Stimulated activated CD4-positive, alpha-beta T cell treated with anti-CD3 and anti-CD28 coated beads, Interleukin-4, amount 100 ng/mL, for 48 hours (primary cell): Measurements from ENCODE around the gene EPHX1.

ENCODE experiments used
- DNase-seq, 2 donors: peaks; one replicate each; pipeline ENCODE4 v3.0.0-alpha.2; 2020; ENCODE audit warnings: low read depth in 2 of 2

EPHX1 gene

DNA sequence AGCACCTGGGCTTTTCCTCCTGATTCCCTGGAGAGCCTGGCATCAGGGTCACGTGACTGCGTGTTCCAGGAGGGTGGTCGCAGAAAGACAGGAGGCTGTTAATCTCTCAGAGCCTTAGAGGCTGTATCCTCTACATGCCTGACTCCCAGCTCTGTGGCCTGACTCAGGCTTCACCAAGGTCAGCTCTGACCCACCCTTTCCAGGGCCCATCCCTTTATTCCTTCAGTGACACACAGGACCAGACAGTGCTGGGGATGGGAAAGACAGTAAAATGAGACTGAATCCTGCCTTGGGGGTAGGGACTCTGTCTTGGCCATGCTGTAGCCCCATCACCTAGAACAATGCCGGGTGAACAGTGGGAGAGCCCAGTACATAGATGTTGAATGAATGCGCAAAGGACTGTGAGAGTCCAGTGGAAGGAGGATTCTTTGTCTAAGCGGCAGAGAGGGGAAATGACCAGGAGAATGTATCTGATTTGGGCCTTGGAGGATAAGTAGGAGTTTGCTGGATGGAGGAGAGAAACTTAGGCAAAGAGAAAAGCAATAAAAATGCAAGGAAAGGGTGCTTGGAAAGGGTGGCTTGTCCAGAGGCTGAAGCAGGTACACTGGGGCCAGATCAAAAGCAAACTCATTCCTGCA is 33.0 kb downstream of the EPHX1 start:
- no peak for DNase-seq

DNA sequence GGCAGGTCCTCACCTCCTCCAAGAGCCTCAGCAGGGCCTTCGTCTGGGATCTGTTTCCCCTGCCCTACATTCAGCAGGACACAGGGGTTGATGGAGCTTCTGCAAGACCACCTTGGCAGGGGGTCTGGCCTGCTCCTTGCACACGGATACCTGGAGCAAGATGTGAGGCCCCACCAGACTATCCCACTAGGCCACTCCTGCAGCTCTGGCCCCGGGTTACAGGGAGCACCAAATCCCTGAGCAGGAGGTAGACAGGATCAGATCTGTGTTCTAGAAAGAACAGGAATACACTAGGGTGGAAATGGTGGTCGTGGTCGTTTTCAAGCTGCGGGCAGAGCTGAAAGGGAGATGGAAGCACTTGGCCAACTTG is 33.5 kb downstream of the EPHX1 start:
- no peak for DNase-seq

DNA sequence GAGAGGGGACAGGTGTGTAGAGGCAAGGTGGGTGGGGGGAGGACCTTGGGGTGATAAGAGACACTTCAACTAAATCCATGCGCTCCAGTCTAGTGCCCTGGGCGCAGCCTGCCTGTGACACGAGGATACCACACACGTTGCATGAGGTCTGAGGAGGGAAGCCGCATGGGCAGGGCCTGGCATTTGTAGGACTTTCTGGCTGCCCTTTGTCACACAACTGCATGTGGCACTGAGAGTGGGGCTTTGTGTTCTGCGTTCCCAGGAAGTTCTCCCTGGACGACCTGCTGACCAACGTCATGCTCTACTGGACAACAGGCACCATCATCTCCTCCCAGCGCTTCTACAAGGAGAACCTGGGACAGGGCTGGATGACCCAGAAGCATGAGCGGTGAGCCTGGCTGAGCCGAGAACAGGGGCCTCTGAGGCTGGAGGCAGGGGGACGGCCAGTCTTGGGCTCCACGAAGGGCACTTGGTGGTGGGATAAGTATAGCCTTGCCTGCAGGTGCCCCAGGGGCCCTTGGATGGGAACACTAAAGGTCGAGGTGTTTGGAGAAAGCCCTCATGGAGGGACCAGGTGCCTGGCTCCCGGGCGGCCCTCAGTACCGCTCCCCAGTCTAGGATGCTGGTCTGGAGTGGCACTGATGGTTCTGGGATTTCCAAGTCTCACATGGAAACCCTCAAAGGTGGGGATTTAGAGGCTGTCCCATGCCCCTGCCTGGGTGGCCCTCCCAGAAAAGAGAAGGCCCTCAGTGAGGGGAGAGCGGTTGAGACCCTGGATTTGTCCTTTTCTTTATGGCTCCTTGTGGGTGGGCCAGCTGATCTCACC is 34.5 kb downstream of the EPHX1 start:
- DNase-seq = no peak

DNA sequence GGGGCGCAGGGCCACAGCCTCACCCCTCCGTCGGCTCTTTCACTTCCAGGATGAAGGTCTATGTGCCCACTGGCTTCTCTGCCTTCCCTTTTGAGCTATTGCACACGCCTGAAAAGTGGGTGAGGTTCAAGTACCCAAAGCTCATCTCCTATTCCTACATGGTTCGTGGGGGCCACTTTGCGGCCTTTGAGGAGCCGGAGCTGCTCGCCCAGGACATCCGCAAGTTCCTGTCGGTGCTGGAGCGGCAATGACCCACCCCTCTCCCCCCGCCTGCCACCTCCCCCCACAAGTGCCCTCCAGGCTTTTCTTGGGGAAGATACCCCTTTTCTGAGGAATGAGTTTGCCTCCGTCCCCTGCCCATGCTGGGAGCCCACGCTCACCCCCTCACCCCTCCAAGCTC is 35.2 kb downstream of the EPHX1 start:
- no peak for DNase-seq

DNA sequence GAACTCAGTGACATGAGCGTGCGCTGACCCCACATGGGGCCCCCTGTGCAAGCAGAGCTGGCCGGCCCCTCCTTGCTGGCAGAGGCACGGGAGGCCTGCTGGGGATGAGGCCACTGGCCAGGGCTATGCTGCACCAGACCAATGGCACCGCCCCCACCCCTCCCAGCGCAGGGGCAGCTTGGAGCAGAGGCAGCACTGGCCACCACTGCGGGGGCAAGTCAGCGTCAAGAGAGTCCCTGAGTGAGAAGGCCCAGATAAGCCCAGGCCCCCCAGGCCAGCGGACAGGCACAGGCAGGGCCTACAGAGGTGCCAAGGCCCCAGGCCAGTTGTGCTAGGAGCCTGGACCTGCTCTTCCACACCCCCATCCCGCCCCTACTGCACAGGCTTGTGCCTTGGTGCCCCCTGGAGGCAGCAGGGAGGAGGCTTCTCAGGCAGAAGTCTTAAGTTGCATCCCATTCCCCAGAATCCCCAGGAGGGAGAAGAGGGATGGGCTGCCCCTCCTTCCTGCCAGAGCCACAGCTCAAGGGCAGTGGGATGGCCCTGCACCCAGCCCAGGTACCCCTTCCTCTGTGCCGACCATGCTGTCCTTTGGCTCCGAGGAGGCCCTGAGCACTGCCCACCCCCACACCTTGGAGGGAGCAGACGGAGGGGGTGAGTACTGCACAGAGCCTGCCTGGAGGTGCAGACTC is 35.8 kb downstream of the EPHX1 start:
- DNase-seq = no peak

DNA sequence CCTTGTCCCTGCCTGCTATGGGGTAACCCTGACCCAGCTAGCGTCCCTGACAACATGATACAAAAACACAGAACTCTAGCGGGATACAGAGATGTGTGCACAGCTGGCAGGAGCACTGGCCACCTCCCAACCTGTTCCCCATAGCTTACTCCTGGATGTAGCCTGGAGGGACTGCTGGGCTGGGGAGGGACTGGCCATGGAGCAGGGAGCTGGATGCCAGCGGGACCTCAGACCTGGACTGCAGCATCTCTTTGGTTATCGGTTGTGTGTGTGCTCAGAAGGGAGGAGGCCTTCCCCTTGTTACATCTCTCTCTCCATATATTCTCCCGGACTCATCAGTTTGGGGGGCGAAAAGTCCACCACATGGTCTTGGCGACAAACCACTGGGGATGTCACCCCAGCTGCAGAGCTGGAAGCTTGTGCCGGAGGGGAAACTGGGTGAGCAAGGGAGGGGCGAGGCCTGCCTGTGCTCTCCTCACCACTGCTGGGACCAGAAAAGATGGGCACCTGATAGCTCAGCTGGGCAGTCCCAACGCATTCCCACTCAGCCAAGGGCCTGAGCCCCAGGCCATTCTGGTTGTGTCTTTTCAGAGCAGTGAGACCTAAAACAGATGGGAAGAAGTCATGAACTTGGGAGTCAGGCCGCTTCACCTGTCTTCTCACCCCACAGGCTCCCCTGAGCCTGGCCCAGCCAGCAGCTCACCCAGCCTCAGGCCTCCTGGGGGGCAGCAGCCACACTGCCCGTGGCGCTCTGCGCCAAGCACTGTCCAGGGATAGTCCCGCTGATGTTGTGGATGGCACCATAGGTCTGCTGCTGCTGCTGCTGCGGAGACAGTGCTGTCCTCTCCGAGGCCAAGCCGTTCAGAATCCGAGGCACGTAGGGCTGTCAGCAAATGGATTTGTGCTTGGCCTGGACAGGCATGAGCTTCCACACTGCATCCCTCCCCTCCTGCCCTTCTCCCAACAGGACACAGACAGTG is 36.7 kb downstream of the EPHX1 start:
- no peak for DNase-seq

DNA sequence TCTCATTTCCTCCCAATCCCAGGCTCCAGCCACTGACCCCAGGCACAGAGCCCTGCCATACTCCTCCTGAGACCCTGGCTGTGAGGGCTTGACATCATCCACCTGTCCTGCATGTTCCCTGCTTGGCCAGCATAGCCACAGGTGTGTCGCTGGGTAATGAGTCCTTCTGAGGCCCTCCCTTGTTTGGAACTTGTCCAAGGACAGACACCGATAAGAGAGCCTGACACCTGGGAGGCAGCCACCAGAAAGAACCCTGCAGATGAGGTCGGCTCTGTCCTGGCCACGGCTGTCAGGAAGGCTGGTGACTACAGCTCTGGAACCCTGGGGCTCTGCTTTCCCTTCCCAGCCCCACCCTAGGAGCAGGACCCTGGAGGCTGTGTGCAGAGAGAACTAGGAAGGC is 37.7 kb downstream of the EPHX1 start:
- DNase-seq = no peak

DNA sequence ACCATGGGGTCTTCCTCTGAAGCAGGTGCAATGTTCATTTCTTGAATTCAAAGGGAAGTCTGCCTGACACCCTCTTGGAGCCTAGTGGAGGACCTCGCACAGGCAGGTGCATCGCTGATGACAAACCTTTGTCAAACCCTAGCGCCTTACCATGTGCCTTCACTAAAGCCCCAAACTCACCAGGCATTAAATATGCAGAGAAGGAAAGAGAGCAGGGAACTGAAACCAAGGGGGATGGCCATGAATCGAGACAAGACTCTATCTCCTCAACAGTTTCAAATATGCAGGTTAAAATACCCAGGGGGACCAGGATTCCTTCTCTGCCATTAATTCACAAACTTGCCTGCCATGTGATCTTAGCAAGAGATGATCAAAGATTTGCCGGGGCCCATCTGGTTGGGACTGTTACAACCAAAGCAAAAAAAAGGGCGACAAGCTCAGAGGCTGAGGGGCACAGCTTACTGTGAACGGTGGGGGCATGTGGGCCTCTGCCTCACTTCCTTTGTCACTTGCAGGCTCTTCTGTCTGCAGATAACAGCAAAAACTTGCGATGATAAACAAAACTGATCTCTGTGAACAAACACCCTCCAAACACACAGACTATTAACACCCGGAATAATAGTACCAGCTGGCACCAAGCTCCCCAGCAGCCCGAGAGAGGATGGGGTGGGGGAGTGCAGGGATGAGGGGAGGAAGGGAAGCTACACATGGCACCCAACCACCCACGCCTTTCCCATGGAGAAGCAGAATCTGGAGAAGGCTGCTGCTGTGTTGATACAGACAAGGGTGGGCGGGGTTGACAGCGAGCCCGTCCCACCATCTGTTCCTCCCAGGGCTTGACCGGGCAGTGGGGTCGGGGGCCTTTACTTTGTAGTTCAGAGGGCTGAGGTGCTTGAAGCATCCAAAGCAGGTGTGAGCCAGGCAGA is 38.4 kb downstream of the EPHX1 start:
- DNase-seq = no peak

DNA sequence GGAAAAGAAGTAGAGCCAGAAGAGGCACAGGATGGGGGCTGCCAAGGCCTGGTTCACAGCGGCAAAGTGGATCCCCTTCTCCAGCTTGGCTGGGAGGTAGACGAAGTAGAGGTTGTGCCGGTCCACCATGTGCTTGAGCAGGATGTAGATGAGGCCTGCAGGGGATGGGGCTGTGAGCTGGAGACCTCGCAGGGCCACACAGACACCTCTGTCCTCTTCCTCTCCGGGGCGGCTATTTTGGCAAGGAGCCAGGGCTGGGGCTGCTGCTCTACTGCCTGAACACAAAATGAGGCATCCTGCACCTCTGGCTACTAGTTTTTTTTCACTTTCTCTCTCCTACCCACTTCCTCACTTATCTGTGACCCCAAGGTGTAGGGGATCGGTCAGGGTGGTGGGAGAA is 40.0 kb downstream of the EPHX1 start:
- no peak for DNase-seq

DNA sequence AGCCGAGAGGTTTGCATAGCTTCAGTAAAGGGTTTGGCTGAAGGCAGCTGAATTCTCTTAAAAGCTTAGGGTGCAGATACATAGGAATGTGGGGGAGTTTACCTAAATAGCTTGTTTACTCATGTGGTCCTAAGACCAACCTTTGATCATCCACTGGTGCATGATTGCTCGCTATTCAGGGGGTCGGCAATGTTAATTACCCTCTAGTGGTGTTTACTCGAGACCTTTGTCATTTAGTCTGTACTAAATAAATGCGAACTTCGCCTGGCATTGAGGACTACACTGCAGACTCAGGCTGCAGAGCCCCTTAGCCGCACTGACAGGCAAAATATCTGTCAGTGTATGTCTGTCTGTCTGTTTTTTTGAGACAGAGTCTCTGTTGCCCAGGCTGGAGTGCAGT is 40.4 kb downstream of the EPHX1 start:
- no peak for DNase-seq

DNA sequence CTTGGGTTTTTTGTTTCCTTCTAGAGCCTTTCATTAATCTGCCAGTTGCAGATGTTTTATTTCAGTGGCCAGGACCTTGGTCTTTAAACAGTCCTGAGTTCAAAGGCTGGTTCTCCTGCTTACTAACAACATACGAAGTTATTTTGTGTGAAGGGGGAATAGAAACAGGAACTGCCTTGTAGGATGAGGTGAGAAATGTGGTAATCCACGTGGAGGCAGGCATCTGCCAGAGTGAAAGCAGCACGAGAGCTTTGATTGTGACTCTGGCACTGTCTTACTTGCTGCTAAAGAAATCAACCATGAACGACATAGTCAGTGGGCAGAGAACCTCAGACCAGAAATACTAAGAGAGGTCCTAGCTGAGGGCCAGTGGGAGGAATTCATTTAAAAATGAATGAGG is 41.9 kb downstream of the EPHX1 start:
- no peak for DNase-seq

DNA sequence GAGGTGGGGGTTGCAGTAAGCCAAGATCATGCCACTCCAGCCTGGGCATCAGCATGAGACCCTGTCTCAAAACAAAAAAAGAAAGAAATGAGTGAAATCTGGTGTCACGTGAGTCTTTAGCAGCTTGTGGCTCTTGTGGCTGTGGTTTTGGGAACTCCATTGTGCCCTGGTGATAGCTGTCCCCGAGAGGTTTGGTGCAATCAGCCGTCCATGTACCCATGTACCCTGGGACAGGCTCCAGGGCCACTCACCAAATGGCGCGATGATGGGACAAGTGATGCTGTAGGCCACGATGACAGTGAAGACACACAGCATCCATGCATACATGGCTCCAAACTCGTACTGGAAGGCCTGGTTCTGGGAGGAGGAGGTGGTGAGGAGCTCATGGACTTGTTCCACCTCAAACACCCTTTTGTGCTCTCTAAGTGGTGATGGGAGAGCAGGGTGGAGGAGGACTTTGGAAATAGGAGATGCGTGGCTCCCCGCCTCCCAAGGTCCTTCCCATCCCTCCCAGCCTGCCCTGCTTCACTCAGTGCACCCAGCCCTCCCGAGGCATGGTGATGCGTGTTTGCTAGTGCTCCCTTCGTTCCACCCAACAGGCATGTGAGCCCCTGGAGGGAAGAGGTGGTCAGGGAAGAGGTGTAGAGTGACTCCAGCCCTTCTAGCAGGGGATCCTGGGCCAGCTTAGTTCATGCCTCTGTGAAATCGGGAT is 42.6 kb downstream of the EPHX1 start:
- no peak for DNase-seq

DNA sequence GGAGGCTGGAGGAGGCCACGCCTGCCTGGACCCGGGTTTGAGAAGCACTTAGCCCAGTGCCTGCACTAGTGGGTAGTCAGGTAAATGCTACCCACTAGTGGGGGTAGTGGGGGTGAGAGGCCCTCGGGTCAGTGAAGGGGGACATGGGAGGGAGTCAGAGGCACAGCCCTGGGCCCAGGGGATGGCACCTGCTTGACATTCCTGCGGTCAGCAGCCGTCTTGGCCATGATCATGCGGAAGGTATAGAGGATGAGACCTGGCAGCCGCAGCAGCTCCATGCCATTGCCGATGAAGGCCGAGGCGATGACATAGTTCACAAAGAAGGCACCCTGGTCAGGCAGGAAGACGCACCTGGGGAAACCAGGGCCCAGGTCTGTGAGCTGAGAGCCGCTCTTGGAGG is 43.5 kb downstream of the EPHX1 start:
- DNase-seq = no peak

DNA sequence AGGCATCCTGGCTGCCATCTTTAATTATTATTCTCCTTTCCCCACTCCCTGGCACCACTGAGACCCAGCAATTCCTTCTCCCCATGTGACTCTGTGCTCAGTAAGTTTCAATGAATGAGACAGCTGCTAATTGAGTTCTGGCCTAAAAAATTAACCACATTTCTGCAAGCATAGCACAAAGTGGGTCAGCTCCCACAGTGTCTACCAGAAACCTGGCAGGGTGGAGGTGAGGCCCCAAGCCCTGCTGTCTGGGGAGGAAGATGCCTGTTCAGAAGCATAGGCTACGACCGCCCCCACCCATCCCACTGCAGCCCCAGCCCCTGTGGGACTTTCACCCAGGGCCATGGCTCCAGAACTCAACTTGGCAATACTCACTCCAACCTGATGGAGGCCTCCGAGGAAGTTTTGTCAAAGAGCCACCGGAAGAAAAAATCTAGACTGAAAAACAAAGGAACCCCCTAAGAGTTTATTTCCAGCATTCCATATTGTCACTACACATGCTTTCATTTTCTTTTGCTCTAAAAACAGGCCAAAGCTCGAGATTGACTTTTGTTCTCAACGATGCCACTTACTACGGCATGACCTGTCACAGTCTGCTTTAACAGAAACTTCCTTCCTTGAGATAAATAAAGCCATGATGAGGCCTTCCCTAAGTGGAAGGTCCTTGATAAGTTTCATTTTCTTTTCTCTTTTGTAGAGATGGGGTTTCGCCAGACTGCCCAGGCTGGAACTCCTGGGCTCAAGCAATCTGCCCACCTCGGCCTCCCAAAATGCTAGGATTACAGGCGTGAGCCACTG is 45.8 kb downstream of the EPHX1 start:
- DNase-seq = no peak

DNA sequence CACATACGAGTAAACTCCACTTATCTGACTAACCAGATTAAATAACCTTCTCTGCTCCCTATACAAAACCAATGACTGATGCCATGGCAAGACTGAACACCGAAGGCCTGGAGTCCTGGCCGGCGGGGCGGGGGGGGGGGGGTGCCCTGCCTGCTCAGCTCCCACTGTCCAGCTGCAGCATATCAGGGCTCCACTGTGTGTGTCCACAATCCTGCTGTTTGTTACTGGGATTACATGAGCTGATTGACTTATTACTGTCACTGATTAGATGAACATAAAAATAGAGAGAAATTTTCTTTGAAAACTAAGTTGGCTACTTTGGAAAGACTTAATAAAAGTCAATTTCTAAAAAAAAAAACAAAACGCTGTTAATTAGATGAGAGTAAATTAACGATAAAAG is 47.3 kb downstream of the EPHX1 start:
- no peak for DNase-seq

DNA sequence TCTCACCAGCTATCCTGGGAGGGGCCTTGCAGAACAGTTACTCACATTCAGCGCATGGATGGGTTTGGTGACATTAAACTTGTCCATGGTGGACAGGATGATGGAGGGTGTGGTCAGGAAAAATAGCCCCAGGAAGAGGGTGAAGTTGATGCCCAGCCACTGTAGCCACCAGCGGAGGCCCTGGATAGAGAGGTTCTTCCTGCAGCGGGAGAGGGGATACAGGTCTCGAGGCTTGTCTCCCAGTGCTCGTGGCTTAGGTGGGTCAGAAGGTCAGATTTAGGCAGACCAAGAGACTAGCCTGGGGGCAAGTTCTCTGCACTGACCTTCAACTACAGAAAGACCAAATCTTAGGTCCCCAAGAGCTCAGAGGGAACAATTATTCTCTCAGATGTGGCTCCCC is 49.2 kb downstream of the EPHX1 start:
- no peak for DNase-seq

DNA sequence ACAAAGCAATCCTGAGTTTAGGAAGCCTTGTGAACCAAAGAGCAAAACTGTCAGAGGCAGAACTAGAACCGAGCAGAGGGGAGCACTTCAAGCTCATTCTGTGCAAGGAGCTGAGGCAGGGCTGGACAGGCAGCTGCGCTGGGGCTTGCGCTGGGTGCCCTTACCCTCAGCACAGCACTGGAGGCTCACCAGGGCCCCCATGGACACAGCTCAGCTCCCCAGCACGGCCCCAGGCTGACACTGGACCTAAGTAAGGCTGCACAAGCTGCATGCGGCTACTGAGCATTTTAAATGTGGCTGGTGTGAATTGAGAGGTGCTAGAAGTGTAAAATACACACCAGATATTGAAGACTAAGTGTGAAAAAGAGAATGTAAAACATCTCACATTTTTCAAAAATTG is 50.2 kb downstream of the EPHX1 start:
- no peak for DNase-seq

DNA sequence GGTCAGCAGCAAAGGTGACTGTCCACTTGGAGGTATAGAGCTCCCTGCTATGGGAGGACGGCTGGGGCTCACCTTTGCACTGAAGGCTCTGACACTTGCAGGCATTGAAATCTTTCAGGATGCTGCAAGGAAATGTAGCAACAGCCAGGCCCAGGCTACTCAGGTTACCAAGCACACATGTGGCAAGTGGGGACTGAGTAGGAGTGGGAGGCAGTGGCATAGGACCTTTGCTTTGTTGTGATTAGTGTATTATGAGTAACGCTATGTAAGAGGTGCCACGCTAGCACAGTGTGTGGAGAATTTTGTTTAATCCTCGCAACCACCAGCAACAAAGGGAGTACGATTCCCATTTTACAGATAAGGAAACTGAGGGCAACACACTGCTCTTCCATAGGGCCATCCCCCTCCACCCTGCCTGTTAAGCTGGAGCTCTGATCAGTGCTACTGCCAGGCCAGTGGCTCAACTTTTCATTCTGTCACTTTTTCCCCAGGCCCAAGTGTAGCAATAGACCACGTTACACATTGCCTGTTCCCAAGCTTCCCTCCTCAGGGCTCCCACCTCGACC is 51.0 kb downstream of the EPHX1 start:
- no peak for DNase-seq
